GM12874 (cell line): ENCODE data around the gene GSX1.

ENCODE experiments used
- TF ChIP-seq, protein P1 (sequence below): IDR thresholded peaks from 2 replicates; pipeline ENCODE4 v1.5.1; 2011; ENCODE audit warnings: low read depth, mild to moderate bottlenecking, control low read depth, low read length, moderate library complexity; ENCODE audit not compliant: insufficient read depth

The GSX1 gene

DNA sequence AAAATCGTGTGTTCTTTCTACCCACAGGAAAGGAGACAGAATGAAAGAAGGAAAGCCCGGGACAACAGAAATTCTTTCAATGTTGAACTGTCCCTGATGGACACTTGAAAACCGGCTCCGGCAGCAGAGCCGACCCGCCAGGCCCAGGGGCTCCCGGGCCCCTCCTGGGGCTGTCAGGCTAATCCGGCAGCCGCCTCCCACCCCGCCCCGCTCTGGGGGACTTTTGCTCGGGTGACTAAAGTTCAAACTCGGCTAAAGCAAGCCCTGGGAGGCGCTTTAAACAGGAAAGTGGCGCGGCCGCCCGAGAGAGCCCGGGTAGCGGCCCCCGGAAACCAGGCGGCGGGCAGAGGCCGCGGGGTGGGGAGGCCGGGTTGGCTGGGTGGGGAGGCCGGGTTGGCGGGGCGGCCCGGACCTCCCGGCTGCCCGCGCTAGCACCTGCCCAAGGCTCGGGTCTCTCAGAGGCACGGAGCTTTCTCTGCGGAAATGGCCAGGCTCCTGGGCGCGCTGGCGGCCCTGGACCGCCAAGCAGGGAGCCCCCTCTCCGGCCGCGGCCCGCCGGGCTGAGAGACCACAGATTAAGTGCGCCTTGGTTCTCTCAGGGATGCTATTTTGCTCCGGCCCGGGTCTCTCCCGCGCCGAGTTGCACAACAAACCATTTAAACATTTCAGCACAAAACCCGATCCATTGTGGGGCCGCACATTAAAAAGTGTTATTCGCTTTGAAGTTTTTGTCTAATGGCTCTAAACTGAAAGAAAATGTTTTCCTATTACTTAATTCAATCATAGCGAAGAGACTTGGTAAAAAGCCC is 2.6 kb upstream of the GSX1 start:
- TF ChIP-seq, protein P1, sequence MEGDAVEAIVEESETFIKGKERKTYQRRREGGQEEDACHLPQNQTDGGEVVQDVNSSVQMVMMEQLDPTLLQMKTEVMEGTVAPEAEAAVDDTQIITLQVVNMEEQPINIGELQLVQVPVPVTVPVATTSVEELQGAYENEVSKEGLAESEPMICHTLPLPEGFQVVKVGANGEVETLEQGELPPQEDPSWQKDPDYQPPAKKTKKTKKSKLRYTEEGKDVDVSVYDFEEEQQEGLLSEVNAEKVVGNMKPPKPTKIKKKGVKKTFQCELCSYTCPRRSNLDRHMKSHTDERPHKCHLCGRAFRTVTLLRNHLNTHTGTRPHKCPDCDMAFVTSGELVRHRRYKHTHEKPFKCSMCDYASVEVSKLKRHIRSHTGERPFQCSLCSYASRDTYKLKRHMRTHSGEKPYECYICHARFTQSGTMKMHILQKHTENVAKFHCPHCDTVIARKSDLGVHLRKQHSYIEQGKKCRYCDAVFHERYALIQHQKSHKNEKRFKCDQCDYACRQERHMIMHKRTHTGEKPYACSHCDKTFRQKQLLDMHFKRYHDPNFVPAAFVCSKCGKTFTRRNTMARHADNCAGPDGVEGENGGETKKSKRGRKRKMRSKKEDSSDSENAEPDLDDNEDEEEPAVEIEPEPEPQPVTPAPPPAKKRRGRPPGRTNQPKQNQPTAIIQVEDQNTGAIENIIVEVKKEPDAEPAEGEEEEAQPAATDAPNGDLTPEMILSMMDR = no peak

DNA sequence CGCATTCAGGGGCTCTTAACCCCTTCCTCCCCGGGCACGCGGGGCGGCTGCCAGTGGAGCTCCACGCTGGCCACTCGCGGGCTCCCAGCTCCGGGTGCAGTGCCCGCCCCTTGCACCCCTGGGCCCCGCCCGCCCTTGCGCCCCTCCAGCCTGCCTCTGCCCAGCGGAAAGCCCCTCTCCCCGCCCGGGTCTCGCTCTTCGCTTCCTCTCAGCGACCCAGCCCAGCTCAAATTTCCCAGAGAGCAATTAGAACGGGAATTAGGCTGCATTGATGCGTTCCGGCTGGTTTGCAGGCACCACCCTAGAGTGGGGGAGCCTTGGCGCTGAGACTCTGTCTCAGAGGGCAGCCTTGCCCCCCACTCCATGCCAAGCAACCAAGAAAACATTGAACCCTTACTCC is 1.8 kb upstream of the GSX1 start:
- TF ChIP-seq, protein P1 = no peak

DNA sequence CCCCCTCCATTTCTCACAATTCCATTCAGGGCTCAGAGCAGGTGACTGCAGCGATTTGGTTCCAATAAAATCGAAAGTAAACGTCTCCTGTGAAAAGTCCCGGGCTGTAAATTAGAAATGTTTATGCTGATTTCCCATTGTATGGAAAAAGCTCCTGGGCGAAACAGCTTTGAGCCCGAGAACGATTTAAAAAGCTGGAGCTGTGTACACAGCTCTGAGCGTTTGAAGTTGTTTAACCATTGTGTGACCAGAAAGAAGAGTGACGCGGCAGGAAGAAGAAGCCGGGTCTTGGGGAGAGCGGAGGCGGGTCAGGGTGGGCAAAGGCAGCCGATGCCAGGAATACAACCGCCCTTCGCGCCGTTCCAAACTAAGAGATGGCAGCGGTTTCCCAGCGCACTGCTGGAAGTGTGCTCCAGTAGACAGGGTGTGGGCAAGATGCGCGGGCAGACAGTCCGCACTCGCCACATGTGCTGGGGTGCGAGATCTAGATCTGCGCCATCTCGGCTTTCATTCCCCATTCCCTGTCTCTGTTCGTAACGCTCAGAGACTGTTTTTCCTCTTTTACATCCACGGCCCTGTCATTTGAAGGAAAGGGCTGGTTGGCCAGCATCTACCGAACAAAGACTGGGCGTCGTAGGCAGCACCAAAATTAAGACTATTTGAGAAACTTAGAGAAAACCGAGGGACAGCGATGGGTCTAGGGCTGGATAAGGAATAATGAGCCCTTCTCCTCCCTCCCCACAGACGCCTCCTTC is 960 bp upstream of the GSX1 start:
- TF ChIP-seq, protein P1 = no peak

DNA sequence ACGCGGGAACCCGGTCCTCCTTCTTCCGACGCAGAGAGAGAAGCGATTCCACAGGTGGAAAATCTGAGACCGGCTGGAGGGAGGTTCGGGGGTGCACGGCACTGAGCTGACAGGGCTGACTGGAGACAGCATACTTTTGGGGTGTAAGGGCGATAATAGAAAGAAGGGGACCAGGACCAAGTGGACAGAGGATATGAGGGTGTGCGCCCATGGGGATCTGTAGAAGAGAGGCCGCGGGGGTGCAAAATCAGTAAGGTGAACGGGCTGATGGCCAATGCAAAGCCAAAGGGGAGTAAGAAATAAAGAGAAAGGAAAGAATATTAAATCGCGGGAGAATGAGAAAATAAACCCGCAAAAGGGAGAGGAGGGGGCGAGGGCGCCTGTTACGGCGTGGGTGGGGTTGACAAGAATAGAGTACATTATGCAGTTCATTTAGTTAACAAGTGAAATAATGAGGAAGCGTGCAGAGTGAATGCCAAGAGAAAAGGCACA is 336 bp upstream of the GSX1 start:
- TF ChIP-seq, protein P1 = no peak

DNA sequence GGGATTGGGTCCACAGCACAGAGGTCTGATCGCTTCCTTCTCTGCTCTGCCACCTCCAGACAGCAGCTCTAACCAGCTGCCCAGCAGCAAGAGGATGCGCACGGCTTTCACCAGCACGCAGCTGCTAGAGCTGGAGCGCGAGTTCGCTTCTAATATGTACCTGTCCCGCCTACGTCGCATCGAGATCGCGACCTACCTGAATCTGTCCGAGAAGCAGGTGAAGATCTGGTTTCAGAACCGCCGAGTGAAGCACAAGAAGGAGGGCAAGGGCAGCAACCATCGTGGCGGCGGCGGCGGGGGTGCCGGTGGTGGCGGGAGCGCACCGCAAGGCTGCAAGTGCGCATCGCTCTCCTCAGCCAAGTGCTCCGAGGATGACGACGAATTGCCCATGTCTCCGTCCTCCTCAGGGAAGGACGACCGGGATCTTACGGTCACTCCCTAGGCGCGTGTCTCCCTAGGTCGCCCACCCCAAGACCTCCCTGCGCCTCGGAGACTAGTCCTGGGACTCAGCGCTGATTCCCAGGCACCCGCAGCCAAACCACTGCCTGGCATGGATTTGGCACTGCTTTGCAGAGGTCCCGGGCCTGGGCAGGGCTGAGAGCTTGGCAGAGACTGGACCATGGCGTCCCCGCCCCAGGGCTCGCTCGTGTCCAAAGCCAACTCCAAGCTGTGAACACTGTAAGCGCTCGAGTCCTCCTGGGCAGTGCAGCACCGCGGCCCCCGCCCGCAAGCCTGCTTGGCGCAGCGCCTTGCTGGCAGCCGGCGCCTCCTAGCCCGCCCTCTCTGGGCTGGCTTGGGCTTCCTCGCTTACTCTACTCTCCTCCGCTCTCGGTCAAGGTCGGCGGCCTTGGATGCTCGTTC is 1.5 kb downstream of the GSX1 start:
- TF ChIP-seq, protein P1 = no peak

DNA sequence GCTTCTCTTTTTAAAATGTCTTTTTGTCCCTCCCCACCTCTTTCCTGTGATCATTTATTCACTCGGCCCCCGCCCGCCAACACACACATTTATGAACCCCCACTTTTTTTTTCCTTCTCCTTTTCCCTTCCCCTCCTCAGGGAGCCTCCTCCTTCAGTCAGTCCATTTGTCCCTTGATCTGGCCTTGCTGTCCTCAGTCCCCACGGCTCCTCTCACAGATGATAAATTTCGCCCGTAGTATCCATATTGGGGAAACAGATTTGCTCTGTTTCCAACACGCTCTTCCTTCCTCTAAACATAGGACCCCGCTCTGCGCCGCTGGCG is 2.0 kb downstream of the GSX1 start:
- TF ChIP-seq, protein P1 = no peak
